ENCODE data around the gene DCT. TPM values are rescaled to one million over a fixed set of nuclear protein-coding genes. Genes with fewer than 3 reads are reported as not detected.
"Not testable (repeated sequence)": the region's sequence is repeated elsewhere in the genome, so short reads cannot be mapped to it uniquely, and the experiment has no call there.

Gene DCT
- total RNA-seq: under 1 TPM; 0.09 to 0.26 TPM
- long read RNA-seq, partial matches to known transcripts: 0 of 1 reads
- long read RNA-seq, other reads (novel, unspliced or antisense): 1 of 1 reads

GRCh38 chr13:94479616-94480015, at the start of gene DCT:
Gene DCT (minus strand): TSS chr13:94479682. CDS start chr13:94479255, 427 bp downstream.
- intact Hi-C loops (cut with DNase I): no loop called here
- no peak for DNase-seq
- ATAC-seq: no peak

- DNase-seq; ATAC-seq; intact Hi-C loops (cut with DNase I): not testable (repeated sequence)
These were observed 47.5 kb upstream of the DCT start for GRCh38 chr13:94526956-94527355.

- intact Hi-C loops (cut with DNase I): no loop called here
- ATAC-seq (no peak), DNase-seq (no peak)
These were observed 46.3 kb upstream of the DCT start for GRCh38 chr13:94525781-94526180.

- no peak for DNase-seq
- no peak for ATAC-seq
- intact Hi-C loops (cut with DNase I): no loop called here
These were observed 44.9 kb upstream of the DCT start for GRCh38 chr13:94524407-94524806.

- ATAC-seq (no peak), DNase-seq (no peak)
- intact Hi-C loops (cut with DNase I): no loop called here
These were observed 40.5 kb upstream of the DCT start for GRCh38 chr13:94520001-94520400.

GRCh38 chr13:94516456-94516855, 37.0 kb upstream of the DCT start:
- ATAC-seq: no peak
- DNase-seq: no peak
- intact Hi-C loops (cut with DNase I): no loop called here

GRCh38 chr13:94515911-94516310, 36.4 kb upstream of the DCT start:
- intact Hi-C loops (cut with DNase I): no loop called here
- no peak for DNase-seq
- ATAC-seq: no peak

- intact Hi-C loops (cut with DNase I): no loop called here
- ATAC-seq (no peak), DNase-seq (no peak)
These were observed 35.9 kb upstream of the DCT start for GRCh38 chr13:94515374-94515773.

GRCh38 chr13:94513026-94513425, 33.5 kb upstream of the DCT start:
- DNase-seq (no peak), ATAC-seq (no peak)
- intact Hi-C loops (cut with DNase I): no loop called here

- DNase-seq (no peak), ATAC-seq (no peak)
- intact Hi-C loops (cut with DNase I): no loop called here
These were observed 26.2 kb upstream of the DCT start for GRCh38 chr13:94505730-94506129.

- no peak for ATAC-seq
- intact Hi-C loops (cut with DNase I): no loop called here
- no peak for DNase-seq
These were observed 24.4 kb upstream of the DCT start for GRCh38 chr13:94503851-94504250.

- ATAC-seq; DNase-seq; intact Hi-C loops (cut with DNase I): not testable (repeated sequence)
These were observed 19.3 kb upstream of the DCT start for GRCh38 chr13:94498831-94499230.

- no peak for DNase-seq
- peak in 1 of 2 donors; percentile 38 for ATAC-seq
- intact Hi-C loops (cut with DNase I): no loop called here
These were observed 16.3 kb upstream of the DCT start for GRCh38 chr13:94495806-94496205.

GRCh38 chr13:94494026-94494425, 14.5 kb upstream of the DCT start:
- intact Hi-C loops (cut with DNase I): no loop called here
- ATAC-seq: no peak
- no peak for DNase-seq

- intact Hi-C loops (cut with DNase I): no loop called here
- ATAC-seq (no peak), DNase-seq (no peak)
These were observed 7.6 kb upstream of the DCT start for GRCh38 chr13:94487043-94487442.

- intact Hi-C loops (cut with DNase I): no loop called here
- ATAC-seq: no peak
- no peak for DNase-seq
These were observed 4.5 kb upstream of the DCT start for GRCh38 chr13:94483970-94484369.

- DNase-seq: peak; percentile 43
- ATAC-seq: peak; percentile 38 to 65
- intact Hi-C loops (cut with DNase I): no loop called here
These were observed 2.5 kb upstream of the DCT start for GRCh38 chr13:94481941-94482340.

- intact Hi-C loops (cut with DNase I): no loop called here
- peak; percentile 27 for DNase-seq
- peak; percentile 34 to 86 for ATAC-seq
These were observed 1.2 kb upstream of the DCT start for GRCh38 chr13:94480672-94481145.

- intact Hi-C loops (cut with DNase I): no loop called here
- DNase-seq (no peak), ATAC-seq (no peak)
These were observed 569 bp downstream of the DCT start for GRCh38 chr13:94478913-94479312.

GRCh38 chr13:94470126-94470525, 9.4 kb downstream of the DCT start:
- no peak for ATAC-seq
- DNase-seq: no peak
- intact Hi-C loops (cut with DNase I): no loop called here

- DNase-seq (no peak), ATAC-seq (no peak)
- intact Hi-C loops (cut with DNase I): no loop called here
These were observed 14.7 kb downstream of the DCT start for GRCh38 chr13:94464771-94465170.

GRCh38 chr13:94462670-94463069, 16.8 kb downstream of the DCT start:
- intact Hi-C loops (cut with DNase I): no loop called here
- no peak for DNase-seq
- no peak for ATAC-seq
